Naive B cell (primary cell): ENCODE measurements around the gene GGT1. TPM values are rescaled to one million over a fixed set of nuclear protein-coding genes. Genes with fewer than 3 reads are reported as not detected.
"Not testable (repeated sequence)": the region's sequence is repeated elsewhere in the genome, so short reads cannot be mapped to it uniquely, and the experiment has no call there.

Experiments used
- ATAC-seq, 2 donors: fragments of 150-1000 bp; cut with Tn5 transposase; 2 replicates each; pipeline ENCODE4 v1.10.0; 2021; ENCODE audit warnings: low read depth in 2 of 2, mild to moderate bottlenecking in 2 of 2, moderate library complexity in 2 of 2
- DNase-seq: peaks from one replicate; pipeline ENCODE4 v3.0.0; 2022
- H3K27ac Mint-ChIP-seq, 6 donors: one replicate each; pipeline ENCODE4 v1.8.0; 2020 to 2022; ENCODE audit warnings: mild to moderate bottlenecking in 6 of 6, mixed read lengths in 6 of 6, moderate library complexity in 5 of 6, inconsistent platforms in 2 of 6
- H3K27me3 Mint-ChIP-seq, 3 donors: one replicate each; pipeline ENCODE4 v1.8.0; 2021 to 2022; ENCODE audit warnings: mixed read lengths in 3 of 3, mild to moderate bottlenecking in 1 of 3
- H3K36me3 Mint-ChIP-seq, 2 donors: one replicate each; pipeline ENCODE4 v1.8.0; 2020 to 2022; ENCODE audit warnings: mixed read lengths in 2 of 2, inconsistent platforms in 1 of 2, mild to moderate bottlenecking in 1 of 2
- H3K4me1 Mint-ChIP-seq, 3 donors: one replicate each; pipeline ENCODE4 v1.8.0; 2020 to 2022; ENCODE audit warnings: mixed read lengths in 3 of 3, inconsistent platforms in 1 of 3, mild to moderate bottlenecking in 1 of 3, moderate library complexity in 1 of 3
- H3K4me3 Mint-ChIP-seq, 8 donors: one replicate each; pipeline ENCODE4 v1.8.0; 2020 to 2022; ENCODE audit warnings: mild to moderate bottlenecking in 8 of 8, mixed read lengths in 8 of 8, moderate library complexity in 8 of 8, inconsistent platforms in 2 of 8
- H3K9me3 Mint-ChIP-seq, 7 donors: one replicate each; pipeline ENCODE4 v1.8.0; 2020 to 2022; ENCODE audit warnings: mixed read lengths in 7 of 7, mild to moderate bottlenecking in 5 of 7, inconsistent platforms in 2 of 7, moderate library complexity in 1 of 7
- polyA plus RNA-seq, 6 donors: library from polyadenylated mRNA; unstranded; fragments of 300-500 nt; fragmentation: Illumina TruSeq; gene quantifications; one replicate each; pipeline ENCODE4 v1.2.3, GENCODE V29; 2021; ENCODE audit warnings: low read depth in 6 of 6

Gene GGT1
- polyA plus RNA-seq, 6 donors from 2014 or later: 0.17 to 0.90 (median 0.70) TPM; not detected in 2

DNA sequence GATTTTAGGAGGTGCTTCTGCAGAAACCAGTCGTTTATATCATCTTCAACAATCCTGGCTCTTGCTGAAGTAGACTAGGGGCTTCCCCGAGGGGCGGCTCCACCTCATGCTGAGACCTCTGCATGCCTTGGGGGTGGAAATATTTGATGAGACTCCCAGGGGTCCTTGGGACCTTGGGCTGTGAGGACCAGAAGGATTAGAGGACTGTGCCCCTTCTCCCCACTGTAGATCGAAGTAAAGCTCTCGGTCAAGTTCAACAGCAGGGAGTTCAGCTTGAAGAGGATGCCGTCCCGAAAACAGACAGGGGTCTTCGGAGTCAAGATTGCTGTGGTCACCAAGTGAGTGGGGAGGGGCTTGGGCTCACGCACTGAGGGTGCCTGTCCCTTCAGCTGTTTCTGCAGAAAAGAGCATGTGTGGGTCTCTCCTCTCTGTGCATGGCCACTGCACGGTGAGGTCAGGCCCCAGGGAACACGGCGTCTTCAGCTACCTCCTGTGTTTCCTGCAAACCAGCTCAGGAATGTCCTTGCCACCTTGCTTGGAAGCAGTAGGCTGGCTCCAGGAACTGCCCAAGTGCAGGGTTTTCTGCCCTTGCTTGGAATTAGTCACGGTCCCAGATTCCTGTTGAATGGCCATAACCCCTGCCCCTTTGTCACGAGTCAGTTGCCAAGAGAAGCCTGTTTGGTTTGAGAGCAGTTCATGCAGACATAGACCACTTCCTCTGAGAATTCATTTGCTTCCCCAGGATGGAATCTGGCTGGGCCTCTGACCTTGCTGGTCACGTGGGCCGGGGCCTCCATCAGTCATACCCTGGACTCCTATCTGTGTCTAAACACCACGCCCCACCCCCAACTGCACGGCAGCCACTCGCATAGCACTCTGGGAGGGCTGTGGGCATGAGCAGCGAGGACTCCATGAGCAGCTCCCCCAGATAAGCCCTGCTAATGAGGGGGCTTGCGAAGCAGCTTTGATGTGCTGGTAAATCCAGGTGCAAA is 42.7 kb downstream of the GGT1 start:
- not testable (repeated sequence) for H3K4me3 Mint-ChIP-seq, ATAC-seq, DNase-seq, H3K27me3 Mint-ChIP-seq, H3K9me3 Mint-ChIP-seq, H3K4me1 Mint-ChIP-seq, H3K27ac Mint-ChIP-seq, H3K36me3 Mint-ChIP-seq

DNA sequence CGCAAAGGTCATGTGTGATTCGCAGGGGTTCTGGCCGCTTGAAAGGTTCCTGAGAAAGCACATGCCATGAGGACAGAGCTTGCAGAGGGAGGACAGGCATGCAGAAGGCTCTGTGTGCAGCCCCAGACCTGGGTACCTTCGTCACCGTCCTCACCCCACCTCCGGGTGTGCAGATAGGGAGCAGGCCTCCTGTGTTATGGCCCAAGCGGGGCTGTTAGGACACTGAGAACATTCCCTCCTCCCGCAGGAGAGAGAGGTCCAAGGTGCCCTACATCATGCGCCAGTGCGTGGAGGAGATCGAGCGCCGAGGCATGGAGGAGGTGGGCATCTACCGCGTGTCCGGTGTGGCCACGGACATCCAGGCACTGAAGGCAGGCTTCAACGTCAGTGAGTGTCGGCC is 43.8 kb downstream of the GGT1 start:
- H3K4me1 Mint-ChIP-seq, H3K27ac Mint-ChIP-seq, H3K36me3 Mint-ChIP-seq, DNase-seq, H3K9me3 Mint-ChIP-seq, H3K4me3 Mint-ChIP-seq, H3K27me3 Mint-ChIP-seq, ATAC-seq: not testable (repeated sequence)

DNA sequence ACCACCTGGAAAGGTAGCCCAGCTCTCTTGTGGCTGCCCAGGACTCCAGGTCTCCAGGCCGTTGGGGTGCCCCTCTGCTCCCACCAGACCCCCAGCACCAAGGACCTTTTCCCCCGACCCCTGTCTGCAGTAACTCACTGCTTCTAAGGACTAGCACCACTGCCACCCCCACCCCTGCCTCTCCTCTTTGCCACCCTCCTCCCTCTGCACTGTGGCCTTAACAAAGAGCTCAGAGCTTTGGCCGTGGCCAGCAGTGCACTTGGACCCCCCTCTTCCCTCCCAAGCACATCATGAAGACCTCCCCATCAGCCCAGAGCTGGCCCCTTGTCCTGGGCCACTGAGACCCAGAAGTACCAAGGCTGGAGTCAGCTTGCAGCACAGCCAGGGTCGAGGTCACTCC is 46.4 kb downstream of the GGT1 start:
- not testable (repeated sequence) for H3K4me3 Mint-ChIP-seq, ATAC-seq

DNA sequence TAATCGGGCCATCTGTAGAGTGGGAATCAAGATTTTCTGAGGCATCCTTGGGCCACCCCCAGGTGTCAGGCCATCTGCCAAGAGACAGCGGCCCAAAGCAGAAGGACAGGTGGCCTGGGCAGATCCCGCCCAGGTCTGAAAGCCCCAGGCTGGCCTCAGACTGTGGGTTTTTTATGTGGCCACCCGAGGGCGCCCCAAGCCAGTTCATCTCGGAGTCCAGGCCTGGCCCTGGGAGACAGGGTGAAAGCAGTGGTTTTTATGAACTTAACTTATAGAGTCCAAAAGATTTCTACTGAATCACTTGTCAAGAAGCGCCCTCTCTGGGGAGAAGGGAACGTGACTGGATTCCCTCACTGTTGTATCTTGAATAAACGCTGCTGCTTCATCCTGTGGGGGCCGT is 47.9 kb downstream of the GGT1 start:
- not testable (repeated sequence) for H3K36me3 Mint-ChIP-seq, H3K9me3 Mint-ChIP-seq

More for the DNA sequence above, 46.4 kb downstream of the GGT1 start:
- not testable (repeated sequence) for H3K27me3 Mint-ChIP-seq, H3K27ac Mint-ChIP-seq, H3K4me1 Mint-ChIP-seq, DNase-seq, H3K9me3 Mint-ChIP-seq, H3K36me3 Mint-ChIP-seq

DNA sequence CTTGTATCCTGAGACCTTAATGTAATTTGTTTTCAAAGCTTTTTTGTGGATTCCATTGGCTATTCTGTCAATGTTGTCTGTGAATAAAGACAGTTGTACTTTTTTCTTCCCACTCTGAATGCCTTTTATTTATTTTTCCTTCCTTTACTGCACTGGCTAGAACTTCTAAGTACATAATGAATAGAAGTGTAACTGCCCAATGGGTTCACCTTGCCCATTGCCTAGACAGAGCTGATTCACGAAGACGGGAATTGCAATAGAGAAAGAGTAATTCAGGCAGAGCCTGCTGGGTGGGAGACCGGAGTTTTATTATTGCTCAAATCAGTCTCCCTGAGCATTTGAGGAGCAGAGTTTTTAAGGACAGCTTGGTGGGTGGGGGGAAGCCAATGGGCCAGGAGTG is 62.4 kb downstream of the GGT1 start:
- not testable (repeated sequence) for H3K4me3 Mint-ChIP-seq, H3K4me1 Mint-ChIP-seq

More for the DNA sequence above, 47.9 kb downstream of the GGT1 start:
- not testable (repeated sequence) for H3K4me3 Mint-ChIP-seq, H3K27me3 Mint-ChIP-seq, H3K27ac Mint-ChIP-seq, H3K4me1 Mint-ChIP-seq, ATAC-seq
- peak; percentile 18 for DNase-seq

DNA sequence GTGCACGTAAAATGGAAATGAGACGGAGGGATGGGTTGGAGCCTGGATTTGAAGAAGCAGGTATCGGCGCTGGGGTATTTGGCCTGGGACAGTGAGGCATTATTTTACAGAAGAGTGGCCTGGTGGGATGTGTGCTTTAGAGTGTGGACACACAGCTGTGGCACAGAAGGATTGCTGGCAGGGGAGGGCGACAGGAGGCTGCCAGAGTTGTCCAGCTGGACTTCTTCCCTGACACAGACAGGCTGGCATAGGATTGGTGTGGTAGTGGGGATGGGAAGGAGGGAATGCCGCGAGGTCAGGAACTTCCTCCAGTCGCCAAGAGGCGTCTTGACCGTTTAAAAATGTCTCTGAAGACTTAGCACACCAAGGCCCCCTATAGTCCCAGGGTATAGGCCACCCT is 64.9 kb downstream of the GGT1 start:
- ATAC-seq, H3K4me3 Mint-ChIP-seq, DNase-seq, H3K36me3 Mint-ChIP-seq, H3K27ac Mint-ChIP-seq, H3K4me1 Mint-ChIP-seq, H3K9me3 Mint-ChIP-seq: not testable (repeated sequence)
- peaks cover 0 to 17% (median 16%) of the 10 kb centered on the region in 3 donors for H3K27me3 Mint-ChIP-seq

More for the DNA sequence above, 62.4 kb downstream of the GGT1 start:
- H3K27me3 Mint-ChIP-seq: peaks cover 0 to 13% (median 12%) of the 10 kb centered on the region in 3 donors
- DNase-seq, H3K36me3 Mint-ChIP-seq, ATAC-seq, H3K27ac Mint-ChIP-seq, H3K9me3 Mint-ChIP-seq: not testable (repeated sequence)

DNA sequence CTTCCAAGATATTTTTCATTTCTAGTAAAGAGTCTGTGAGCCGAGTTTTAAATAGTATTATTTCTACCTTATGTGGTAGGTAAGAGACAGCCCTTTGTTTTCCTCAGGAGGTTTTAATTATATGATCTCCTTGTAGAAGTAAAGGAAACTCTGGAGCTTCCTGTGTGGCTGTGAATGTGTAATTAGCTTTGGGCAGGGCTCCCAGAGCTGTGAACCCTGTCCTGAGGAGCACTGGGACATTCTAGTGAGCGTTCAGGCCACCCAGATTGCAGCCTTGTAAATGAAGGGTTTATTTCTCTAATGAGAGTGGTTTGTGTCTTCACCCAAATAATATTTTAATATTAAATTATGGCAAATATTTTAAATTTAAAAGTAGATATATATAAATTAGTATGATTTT is 69.5 kb downstream of the GGT1 start:
- H3K4me1 Mint-ChIP-seq, H3K9me3 Mint-ChIP-seq, H3K4me3 Mint-ChIP-seq, DNase-seq, H3K27ac Mint-ChIP-seq, ATAC-seq, H3K36me3 Mint-ChIP-seq: not testable (repeated sequence)
- H3K27me3 Mint-ChIP-seq: peaks cover 0 to 14% (median 10%) of the 10 kb centered on the region in 3 donors

Other genes with a start within 250 kb of the GGT1 start
- gene ADORA2A, start 175.6 kb upstream of the GGT1 start, polyA plus RNA-seq: 10 to 100 TPM; 43.9 to 79.9 (median 52.5) TPM
- gene UPB1, start 107.9 kb upstream of the GGT1 start, polyA plus RNA-seq: under 1 TPM in 5 of 6 donors, not detected in 1; 0.08 to 0.90 (median 0.20) TPM
- gene GUCD1, start 48.1 kb upstream of the GGT1 start, polyA plus RNA-seq: 100 to 1,000 TPM; 374 to 564 (median 422) TPM
- 100 to 1,000 TPM in 4 of 6 donors, 10 to 100 TPM in 2; 73.1 to 141 (median 132) TPM for gene SNRPD3, start 47.2 kb upstream of the GGT1 start, polyA plus RNA-seq
- under 1 TPM in 2 of 6 donors, not detected in 4; 0.32 TPM for gene LRRC75B, start 10.1 kb upstream of the GGT1 start, polyA plus RNA-seq
- gene PIWIL3, start 171.5 kb downstream of the GGT1 start, polyA plus RNA-seq: not detected
- under 1 TPM in 4 of 6 donors, not detected in 2; 0.13 to 0.97 (median 0.50) TPM for gene SGSM1, start 203.0 kb downstream of the GGT1 start, polyA plus RNA-seq